KMS-11 (cell line): ENCODE data around the gene KCTD7.
"Not testable (repeated sequence)": the region's sequence is repeated elsewhere in the genome, so short reads cannot be mapped to it uniquely, and the experiment has no call there.

Experiments
- H2AFZ ChIP-seq: fragments of 200-600 bp; sonication (generic); 2 replicates; pipeline ENCODE4 v1.6.1; 2016; ENCODE audit warnings: antibody characterized with exemption, mixed run types, low read depth
- H3K27ac ChIP-seq: fragments of 200-600 bp; sonication (generic); 2 replicates; pipeline ENCODE4 v1.6.1; 2016; ENCODE audit warnings: mild to moderate bottlenecking, mixed run types
- H3K27me3 ChIP-seq: fragments of 200-600 bp; sonication (generic); 2 replicates; pipeline ENCODE4 v1.6.1; 2017; ENCODE audit warnings: mild to moderate bottlenecking, low read depth, mixed run types, moderate library complexity; ENCODE audit not compliant: insufficient read depth
- H3K36me3 ChIP-seq: fragments of 200-600 bp; sonication (generic); 2 replicates; pipeline ENCODE4 v1.6.1; 2017; ENCODE audit warnings: mild to moderate bottlenecking, mixed run types; ENCODE audit not compliant: insufficient read depth
- H3K4me1 ChIP-seq: fragments of 200-600 bp; sonication (generic); 2 replicates; pipeline ENCODE4 v1.6.1; 2016; ENCODE audit warnings: mild to moderate bottlenecking, low read depth, mixed run types; ENCODE audit not compliant: poor library complexity, severe bottlenecking
- H3K4me2 ChIP-seq: fragments of 200-600 bp; sonication (generic); 2 replicates; pipeline ENCODE4 v1.7.0; 2016; ENCODE audit warnings: mild to moderate bottlenecking, mixed run types
- H3K4me3 ChIP-seq: fragments of 200-600 bp; sonication (generic); IDR thresholded peaks from 2 replicates; pipeline ENCODE4 v1.6.1; 2017; ENCODE audit warnings: low read depth, low read length, mixed read lengths; ENCODE audit not compliant: insufficient read depth
- H3K79me2 ChIP-seq: fragments of 200-600 bp; sonication (generic); 2 replicates; pipeline ENCODE4 v1.6.1; 2016; ENCODE audit warnings: low read depth, mixed run types; ENCODE audit not compliant: insufficient read depth
- H3K9ac ChIP-seq: fragments of 200-600 bp; sonication (generic); 2 replicates; pipeline ENCODE4 v1.6.1; 2016; ENCODE audit warnings: mild to moderate bottlenecking, mixed run types
- H4K20me1 ChIP-seq: fragments of 200-600 bp; sonication (generic); 2 replicates; pipeline ENCODE4 v1.6.1; 2016; ENCODE audit warnings: mild to moderate bottlenecking, mixed run types; ENCODE audit not compliant: insufficient read depth
- TF ChIP-seq, protein P1 (sequence below): fragments of 200-600 bp; sonication (generic); conservative IDR thresholded peaks from 2 replicates; pipeline ENCODE4 v1.6.1; 2017; ENCODE audit warnings: low read depth, mild to moderate bottlenecking, antibody characterized with exemption, low read length, moderate library complexity, mixed read lengths

Gene KCTD7

DNA sequence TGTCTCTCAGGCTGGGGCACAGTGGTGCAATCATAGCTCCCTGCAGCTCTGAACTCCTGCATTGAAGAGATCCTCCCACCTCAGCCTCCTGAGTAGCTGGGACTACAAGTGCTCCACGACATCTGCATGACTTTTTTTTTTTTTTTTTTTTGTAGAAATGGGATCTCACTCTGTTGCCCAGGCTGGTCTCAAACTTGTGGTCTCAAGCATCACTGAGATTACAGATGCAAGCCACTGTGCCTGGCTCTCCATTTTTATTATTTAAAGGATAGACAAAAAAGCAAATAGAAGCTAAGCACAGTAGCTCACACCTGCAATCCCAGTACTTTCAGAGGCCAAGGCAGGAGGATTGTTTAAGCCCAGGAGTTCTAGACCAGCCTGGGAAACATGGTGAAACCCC, 13.0 kb upstream of the KCTD7 start:
- Histone ChIP-seq H3K79me2 (no peaks in the 10 kb centered on the region), H3K9ac (no peak overlapping the region), H3K27ac (no peak overlapping the region), H3K4me3 (no peak overlapping the region), H3K4me2 (no peak overlapping the region), H3K36me3 (no peaks in the 10 kb centered on the region), H3K4me1 (no peaks in the 10 kb centered on the region), H2AFZ (no peak overlapping the region), H4K20me1 (no peaks in the 10 kb centered on the region), H3K27me3 (no peaks in the 10 kb centered on the region)
- TF ChIP-seq, protein P1, sequence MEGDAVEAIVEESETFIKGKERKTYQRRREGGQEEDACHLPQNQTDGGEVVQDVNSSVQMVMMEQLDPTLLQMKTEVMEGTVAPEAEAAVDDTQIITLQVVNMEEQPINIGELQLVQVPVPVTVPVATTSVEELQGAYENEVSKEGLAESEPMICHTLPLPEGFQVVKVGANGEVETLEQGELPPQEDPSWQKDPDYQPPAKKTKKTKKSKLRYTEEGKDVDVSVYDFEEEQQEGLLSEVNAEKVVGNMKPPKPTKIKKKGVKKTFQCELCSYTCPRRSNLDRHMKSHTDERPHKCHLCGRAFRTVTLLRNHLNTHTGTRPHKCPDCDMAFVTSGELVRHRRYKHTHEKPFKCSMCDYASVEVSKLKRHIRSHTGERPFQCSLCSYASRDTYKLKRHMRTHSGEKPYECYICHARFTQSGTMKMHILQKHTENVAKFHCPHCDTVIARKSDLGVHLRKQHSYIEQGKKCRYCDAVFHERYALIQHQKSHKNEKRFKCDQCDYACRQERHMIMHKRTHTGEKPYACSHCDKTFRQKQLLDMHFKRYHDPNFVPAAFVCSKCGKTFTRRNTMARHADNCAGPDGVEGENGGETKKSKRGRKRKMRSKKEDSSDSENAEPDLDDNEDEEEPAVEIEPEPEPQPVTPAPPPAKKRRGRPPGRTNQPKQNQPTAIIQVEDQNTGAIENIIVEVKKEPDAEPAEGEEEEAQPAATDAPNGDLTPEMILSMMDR, result no peak

DNA sequence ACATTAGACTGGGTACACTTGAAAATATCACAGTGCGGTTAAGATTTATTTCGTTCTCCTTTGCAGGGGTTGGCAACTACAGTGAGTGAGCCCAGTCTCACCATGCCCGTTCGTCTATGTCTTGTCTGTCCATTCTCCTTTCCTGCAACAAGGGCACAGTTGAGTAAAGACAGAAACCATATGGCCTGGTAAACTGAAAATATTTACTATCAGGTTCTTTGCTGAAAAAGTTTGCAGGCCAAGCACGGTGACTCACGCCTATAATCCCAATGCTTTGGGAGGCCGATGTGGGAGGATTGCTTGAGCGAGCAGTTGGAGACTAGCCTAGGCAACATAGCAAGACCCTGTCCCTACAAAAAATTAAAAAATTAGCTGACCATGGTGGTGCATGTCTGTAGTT, 11.4 kb upstream of the KCTD7 start:
- TF ChIP-seq, protein P1, result no peak
- H3K9ac ChIP-seq, result no peak overlapping the region
- H3K4me3 ChIP-seq, result no peak overlapping the region
- no peak overlapping the region for H3K4me2 ChIP-seq
- no peaks in the 10 kb centered on the region for H3K27me3 ChIP-seq
- H3K27ac ChIP-seq, result no peak overlapping the region
- no peaks in the 10 kb centered on the region for H3K79me2 ChIP-seq
- H2AFZ ChIP-seq, result no peak overlapping the region
- no peaks in the 10 kb centered on the region for H4K20me1 ChIP-seq
- no peaks in the 10 kb centered on the region for H3K4me1 ChIP-seq
- H3K36me3 ChIP-seq, result no peaks in the 10 kb centered on the region

DNA sequence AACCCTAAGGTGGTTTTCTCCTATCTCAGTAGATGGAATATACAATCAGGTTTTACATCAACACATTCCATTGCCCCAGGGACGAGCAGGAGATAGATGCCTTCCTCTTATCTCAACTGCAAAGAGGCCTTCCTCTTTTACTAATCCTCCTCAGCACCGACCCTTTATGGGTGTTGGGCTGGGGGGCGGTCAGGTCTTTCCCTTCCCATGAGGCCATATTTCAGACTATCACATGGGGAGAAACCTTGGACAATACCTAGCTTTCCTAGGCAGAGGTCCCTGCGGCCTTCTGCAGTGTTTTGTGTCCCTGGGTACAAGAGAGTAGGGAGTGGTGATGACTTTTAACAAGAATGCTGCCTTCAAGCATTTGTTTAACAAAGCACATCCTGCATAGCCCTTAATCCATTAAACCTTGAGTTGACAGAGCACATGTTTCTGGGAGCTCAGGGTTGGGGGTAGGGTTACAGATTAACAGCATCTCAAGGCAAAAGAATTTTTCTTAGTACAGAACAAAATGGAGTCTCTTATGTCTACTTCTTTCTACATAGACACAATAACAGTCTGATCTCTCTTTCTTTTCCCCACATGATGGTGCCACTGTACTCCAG, 9.2 kb upstream of the KCTD7 start:
- not testable (repeated sequence) for H3K9ac ChIP-seq, H4K20me1 ChIP-seq, H3K4me2 ChIP-seq, H3K79me2 ChIP-seq, H3K4me1 ChIP-seq, H3K27me3 ChIP-seq, H3K4me3 ChIP-seq, H3K36me3 ChIP-seq, H3K27ac ChIP-seq, H2AFZ ChIP-seq

DNA sequence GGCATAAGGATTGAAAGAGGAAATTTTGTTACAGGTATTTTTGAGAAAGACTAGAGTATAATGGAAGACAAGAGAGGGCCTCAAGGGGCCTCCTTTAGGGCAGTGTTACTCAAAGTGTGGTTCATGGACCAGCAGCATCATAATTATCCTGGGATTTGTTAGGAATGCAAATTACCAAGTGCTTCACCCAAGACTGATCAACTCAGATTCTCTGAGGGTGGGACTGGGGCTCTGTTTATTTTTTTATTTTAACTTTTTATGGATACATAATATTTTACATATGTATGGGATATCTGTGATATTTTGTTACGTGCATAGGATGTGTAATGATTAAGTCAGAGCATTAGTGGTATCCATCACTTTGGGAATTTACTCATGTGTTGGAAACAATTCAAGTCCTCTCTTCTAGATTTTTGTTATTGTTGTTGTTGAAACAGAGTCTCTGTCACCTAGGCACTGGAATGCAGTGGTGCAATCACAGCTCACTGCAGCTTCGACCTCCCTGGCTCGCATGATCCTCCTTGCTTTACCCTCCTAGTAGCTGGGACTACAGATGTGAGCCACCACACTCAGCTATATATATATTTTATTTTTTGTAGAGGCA, 2.2 kb upstream of the KCTD7 start:
- Histone ChIP-seq H3K27ac (no peak overlapping the region), H3K4me2 (no peak overlapping the region), H4K20me1 (no peaks in the 10 kb centered on the region), H3K36me3 (no peaks in the 10 kb centered on the region), H3K9ac (no peak overlapping the region), H3K4me3 (no peak overlapping the region), H2AFZ (no peak overlapping the region), H3K4me1 (peaks cover 29% of the 10 kb centered on the region), H3K27me3 (0 out of 2 replicates have a peak, but pooled peaks cover 2% of the 10 kb centered on the region), H3K79me2 (no peaks in the 10 kb centered on the region)
- TF ChIP-seq, protein P1, result no peak

DNA sequence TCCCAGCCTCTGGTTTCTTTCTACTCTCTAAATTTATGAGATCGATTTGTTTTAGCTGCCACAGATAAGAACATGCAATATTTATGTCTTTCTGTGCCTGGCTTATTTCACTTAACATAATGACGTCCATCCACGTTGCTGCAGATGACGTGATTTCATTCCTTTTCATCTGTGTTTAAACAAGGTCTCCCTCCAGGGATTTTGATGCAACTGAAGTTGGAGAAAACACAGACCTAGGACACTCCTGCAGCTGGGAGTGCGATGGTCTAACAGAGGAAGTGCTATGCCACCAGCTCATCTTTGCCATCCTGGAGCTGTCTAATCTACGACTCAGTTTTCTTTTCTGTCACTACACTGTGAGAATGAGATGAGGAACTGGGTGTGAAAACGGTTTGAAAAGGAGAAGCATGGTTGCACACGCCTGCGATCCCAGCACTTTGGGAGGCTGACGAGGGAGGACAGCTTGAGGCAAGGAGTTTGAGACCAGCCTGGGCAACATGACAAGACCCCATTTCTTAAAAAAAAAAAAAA, 1.5 kb upstream of the KCTD7 start:
- TF ChIP-seq, protein P1, result no peak
- Histone ChIP-seq H3K4me1 (peaks cover 36% of the 10 kb centered on the region), H3K9ac (no peak overlapping the region), H3K79me2 (no peaks in the 10 kb centered on the region), H3K27me3 (0 out of 2 replicates have a peak, but pooled peaks cover 2% of the 10 kb centered on the region), H4K20me1 (no peaks in the 10 kb centered on the region), H3K36me3 (no peaks in the 10 kb centered on the region), H3K27ac (no peak overlapping the region), H3K4me2 (peak overlapping the region; percentile 72), H2AFZ (peak overlapping the region; percentile 31; the same call in 1 of the 2 replicates), H3K4me3 (no peak overlapping the region)
